WTC11 (cell line): ENCODE measurements around the gene ELAVL1. TPM values are rescaled to one million over a fixed set of nuclear protein-coding genes. Genes with fewer than 3 reads are reported as not detected.
"Not testable (repeated sequence)": the region's sequence is repeated elsewhere in the genome, so short reads cannot be mapped to it uniquely, and the experiment has no call there.

Source experiments
- ATAC-seq: fragments of 200-7000 bp; cut with Tn5 transposase; 2 replicates; pipeline ENCODE4 v1.10.0; 2021; ENCODE audit warnings: mild to moderate bottlenecking, moderate library complexity
- CTCF ChIA-PET: fragments of 300-600 bp; sonication (Branson Sonifier 250); formaldehyde crosslinking; loops from one replicate; lab custom pipeline; 2021; ENCODE audit warnings: antibody characterized with exemption; lab: Charles Lee
- POLR2A ChIA-PET: fragments of 350-600 bp; sonication (Branson Sonifier 250); formaldehyde crosslinking; loops from one replicate; lab custom pipeline; 2021; ENCODE audit warnings: antibody characterized with exemption; lab: Charles Lee
- DNase-seq: peaks from one replicate; pipeline ENCODE4 v3.0.0; 2021; ENCODE audit warnings: low spot score
- H3K27ac Mint-ChIP-seq: 2 replicates; pipeline ENCODE4 v1.8.0; 2021; ENCODE audit warnings: mixed read lengths
- H3K27me3 Mint-ChIP-seq: 2 replicates; pipeline ENCODE4 v1.8.0; 2021; ENCODE audit warnings: low read depth, mild to moderate bottlenecking, moderate library complexity, mixed read lengths
- H3K36me3 Mint-ChIP-seq: 2 replicates; pipeline ENCODE4 v1.8.0; 2021; ENCODE audit warnings: mixed read lengths
- H3K4me1 Mint-ChIP-seq: 2 replicates; pipeline ENCODE4 v1.8.0; 2022; ENCODE audit warnings: mixed read lengths
- H3K4me3 Mint-ChIP-seq: 2 replicates; pipeline ENCODE4 v1.8.0; 2021; ENCODE audit warnings: mild to moderate bottlenecking, moderate library complexity, mixed read lengths
- H3K9me3 Mint-ChIP-seq: 2 replicates; pipeline ENCODE4 v1.8.0; 2021; ENCODE audit warnings: mixed read lengths
- CREB1 ChIP-seq: sonication (generic); formaldehyde crosslinking; IDR thresholded peaks from 2 replicates; pipeline ENCODE4 v1.8.0; 2023; ENCODE audit warnings: mild to moderate bottlenecking, missing genetic modification reagents
- FOXJ3 ChIP-seq: sonication (generic); formaldehyde crosslinking; IDR thresholded peaks from 2 replicates; pipeline ENCODE4 v1.9.0; 2021; ENCODE audit warnings: missing genetic modification reagents, mild to moderate bottlenecking, borderline replicate concordance
- FOXK1 ChIP-seq: sonication (generic); formaldehyde crosslinking; IDR thresholded peaks from 2 replicates; pipeline ENCODE4 v1.8.0; 2022; ENCODE audit warnings: mild to moderate bottlenecking, moderate library complexity, missing genetic modification reagents
- FOXP1 ChIP-seq: sonication (generic); formaldehyde crosslinking; IDR thresholded peaks from 2 replicates; pipeline ENCODE4 v1.8.0; 2022; ENCODE audit warnings: missing genetic modification reagents, mild to moderate bottlenecking, moderate library complexity, borderline replicate concordance
- MXD4 ChIP-seq: fragments of 250-450 bp; sonication (Bioruptor Pico); IDR thresholded peaks from 2 replicates; pipeline ENCODE4 v1.8.0; 2021; ENCODE audit warnings: mild to moderate bottlenecking, moderate library complexity, borderline replicate concordance
- NR1H2 ChIP-seq: sonication (generic); formaldehyde crosslinking; IDR thresholded peaks from 2 replicates; pipeline ENCODE4 v1.9.0; 2021; ENCODE audit warnings: mild to moderate bottlenecking, moderate library complexity, missing genetic modification reagents
- NR3C1 ChIP-seq: sonication (generic); formaldehyde crosslinking; conservative IDR thresholded peaks from 2 replicates; pipeline ENCODE4 v1.8.1; 2023; ENCODE audit warnings: low read depth, mild to moderate bottlenecking, missing genetic modification reagents
- RELA ChIP-seq: sonication (generic); formaldehyde crosslinking; IDR thresholded peaks from 2 replicates; pipeline ENCODE4 v1.8.1; 2022; ENCODE audit warnings: missing genetic modification reagents, mild to moderate bottlenecking, borderline replicate concordance
- SMAD3 ChIP-seq: sonication (generic); formaldehyde crosslinking; IDR thresholded peaks from 2 replicates; pipeline ENCODE4 v1.8.0; 2022; ENCODE audit warnings: missing genetic modification reagents, mild to moderate bottlenecking, borderline replicate concordance
- SOX15 ChIP-seq: fragments of 250-450 bp; sonication (Bioruptor Pico); IDR thresholded peaks from 2 replicates; pipeline ENCODE4 v1.9.0; 2021; ENCODE audit warnings: mild to moderate bottlenecking
- TCF7 ChIP-seq: sonication (generic); formaldehyde crosslinking; IDR thresholded peaks from 2 replicates; pipeline ENCODE4 v1.8.0; 2022; ENCODE audit warnings: mild to moderate bottlenecking, low read depth, missing genetic modification reagents, moderate library complexity
- TP53 ChIP-seq: sonication (generic); formaldehyde crosslinking; IDR thresholded peaks from 2 replicates; pipeline ENCODE4 v1.8.1; 2023; ENCODE audit warnings: mild to moderate bottlenecking, missing genetic modification reagents
- ZBTB21 ChIP-seq: sonication (generic); formaldehyde crosslinking; IDR thresholded peaks from 2 replicates; pipeline ENCODE4 v1.8.1; 2023; ENCODE audit warnings: mild to moderate bottlenecking, missing genetic modification reagents, borderline replicate concordance
- ZNF121 ChIP-seq: sonication (generic); formaldehyde crosslinking; IDR thresholded peaks from 2 replicates; pipeline ENCODE4 v1.8.0; 2023; ENCODE audit warnings: missing genetic modification reagents
- ZNF416 ChIP-seq: fragments of 250-450 bp; sonication (Bioruptor Pico); IDR thresholded peaks from 2 replicates; pipeline ENCODE4 v1.9.0; 2021; ENCODE audit warnings: mild to moderate bottlenecking, inconsistent platforms
- ZNF423 ChIP-seq: fragments of 250-450 bp; sonication (Bioruptor Pico); IDR thresholded peaks from 2 replicates; pipeline ENCODE4 v2.1.2; 2022; ENCODE audit warnings: mild to moderate bottlenecking, moderate library complexity
- total RNA-seq: library from RNA; stranded (reverse); gene quantifications from 3 replicates; pipeline ENCODE4 v1.2.3, GENCODE V29; 2021
- TF ChIP-seq, protein P1 (sequence below): sonication (generic); formaldehyde crosslinking; IDR thresholded peaks from 2 replicates; pipeline ENCODE4 v1.8.0; 2022; ENCODE audit warnings: mild to moderate bottlenecking, missing genetic modification reagents
- TF ChIP-seq, protein P2 (sequence below): sonication (generic); formaldehyde crosslinking; IDR thresholded peaks from 2 replicates; pipeline ENCODE4 v1.8.1; 2023; ENCODE audit warnings: mild to moderate bottlenecking, missing genetic modification reagents, moderate library complexity
- TF ChIP-seq, protein P3 (sequence below): fragments of 250-450 bp; sonication (Bioruptor Pico); conservative IDR thresholded peaks from 2 replicates; pipeline ENCODE4 v1.9.0; 2021; ENCODE audit warnings: mild to moderate bottlenecking
- TF ChIP-seq, protein P4 (sequence below): sonication (generic); formaldehyde crosslinking; IDR thresholded peaks from 2 replicates; pipeline ENCODE4 v1.8.1; 2023; ENCODE audit warnings: mild to moderate bottlenecking, missing genetic modification reagents, moderate library complexity
- TF ChIP-seq, protein P5 (sequence below): fragments of 250-450 bp; sonication (Bioruptor Pico); IDR thresholded peaks from 2 replicates; pipeline ENCODE4 v1.8.0; 2021; ENCODE audit warnings: mild to moderate bottlenecking
- TF ChIP-seq, protein P6 (sequence below): fragments of 250-450 bp; sonication (Bioruptor Pico); IDR thresholded peaks from 2 replicates; pipeline ENCODE4 v1.9.0; 2021; ENCODE audit warnings: mild to moderate bottlenecking

ELAVL1 gene
- total RNA-seq, 1 experiment from 2014 or later, result 160 TPM

DNA sequence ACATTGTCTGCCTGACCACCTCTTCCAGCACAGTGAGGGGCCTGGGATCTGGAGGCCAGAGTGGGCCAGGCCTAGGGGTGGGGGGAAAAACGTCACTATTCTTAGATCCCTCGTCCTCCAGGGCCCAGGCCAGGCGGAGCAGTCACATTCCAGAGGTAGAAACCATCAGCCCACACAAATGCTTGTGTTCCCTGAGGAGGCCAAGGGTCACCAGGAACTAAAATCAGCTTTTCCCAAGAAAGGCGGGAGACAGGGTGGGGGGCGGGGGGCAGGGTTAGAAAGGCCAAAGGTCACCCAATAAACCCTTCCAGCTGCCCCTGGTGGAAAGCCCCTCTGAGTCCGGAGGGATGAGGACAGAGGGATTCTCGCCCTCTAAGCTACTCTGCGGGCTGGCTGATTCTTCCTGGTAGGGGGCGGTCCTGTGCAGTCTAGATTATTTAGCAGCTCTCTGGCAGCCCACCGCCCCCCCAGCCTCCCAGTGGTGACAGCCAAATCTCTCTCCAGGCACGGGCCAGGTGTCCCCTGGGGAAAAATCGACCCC, 23.6 kb upstream of the ELAVL1 start (continued):
- TF ChIP-seq FOXP1, result no peak

DNA sequence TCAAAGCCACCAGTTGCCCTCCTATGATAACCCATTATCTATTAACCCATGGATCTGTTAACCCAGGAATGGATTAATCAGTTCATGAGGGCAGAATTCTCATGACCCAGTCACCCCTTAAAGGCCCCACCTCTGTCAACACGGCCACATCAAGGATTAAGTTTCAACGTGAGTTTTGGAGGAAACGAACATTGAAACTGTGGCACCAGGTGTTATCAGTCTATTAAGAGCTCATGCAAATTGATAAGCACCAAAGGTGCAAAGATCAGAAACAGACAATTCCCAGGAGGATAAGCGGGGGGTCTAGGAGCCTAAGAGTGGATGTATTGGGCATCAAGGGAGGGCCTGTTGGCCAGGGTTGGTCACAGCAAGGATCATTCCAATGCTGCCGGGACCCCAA, 19.9 kb upstream of the ELAVL1 start:
- ChIA-PET CTCF (interaction anchor here (1.6 kb wide), 1 partner anchor 23 kb away, joined by 6 read pairs; no protein-coding TSS in a partner anchor), POLR2A (no interaction called here)
- DNase-seq (no peak), ATAC-seq (no peak)
- H3K36me3 Mint-ChIP-seq, result no peaks in the 10 kb centered on the region
- peaks cover 9% of the 10 kb centered on the region for H3K4me1 Mint-ChIP-seq
- TF ChIP-seq NR1H2 (CRISPR knock-in tag) (no peak), ZNF121 (no peak), CREB1 (CRISPR knock-in tag) (no peak), TCF7 (CRISPR knock-in tag) (no peak), ZNF423 (CRISPR knock-in tag) (no peak), ZNF416 (CRISPR knock-in tag) (no peak), FOXP1 (no peak), ZBTB21 (CRISPR knock-in tag) (no peak), TP53 (no peak), RELA (CRISPR knock-in tag) (no peak), MXD4 (CRISPR knock-in tag) (no peak), SOX15 (CRISPR knock-in tag) (no peak)
- TF ChIP-seq, protein P1, sequence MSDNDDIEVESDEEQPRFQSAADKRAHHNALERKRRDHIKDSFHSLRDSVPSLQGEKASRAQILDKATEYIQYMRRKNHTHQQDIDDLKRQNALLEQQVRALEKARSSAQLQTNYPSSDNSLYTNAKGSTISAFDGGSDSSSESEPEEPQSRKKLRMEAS (CRISPR knock-in tag), result no peak
- TF ChIP-seq, protein P2, sequence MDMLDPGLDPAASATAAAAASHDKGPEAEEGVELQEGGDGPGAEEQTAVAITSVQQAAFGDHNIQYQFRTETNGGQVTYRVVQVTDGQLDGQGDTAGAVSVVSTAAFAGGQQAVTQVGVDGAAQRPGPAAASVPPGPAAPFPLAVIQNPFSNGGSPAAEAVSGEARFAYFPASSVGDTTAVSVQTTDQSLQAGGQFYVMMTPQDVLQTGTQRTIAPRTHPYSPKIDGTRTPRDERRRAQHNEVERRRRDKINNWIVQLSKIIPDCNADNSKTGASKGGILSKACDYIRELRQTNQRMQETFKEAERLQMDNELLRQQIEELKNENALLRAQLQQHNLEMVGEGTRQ (CRISPR knock-in tag), result no peak
- H3K27ac Mint-ChIP-seq, result no peak overlapping the region
- H3K9me3 Mint-ChIP-seq, result no peaks in the 10 kb centered on the region
- no peak overlapping the region for H3K4me3 Mint-ChIP-seq
- no peaks in the 10 kb centered on the region for H3K27me3 Mint-ChIP-seq

DNA sequence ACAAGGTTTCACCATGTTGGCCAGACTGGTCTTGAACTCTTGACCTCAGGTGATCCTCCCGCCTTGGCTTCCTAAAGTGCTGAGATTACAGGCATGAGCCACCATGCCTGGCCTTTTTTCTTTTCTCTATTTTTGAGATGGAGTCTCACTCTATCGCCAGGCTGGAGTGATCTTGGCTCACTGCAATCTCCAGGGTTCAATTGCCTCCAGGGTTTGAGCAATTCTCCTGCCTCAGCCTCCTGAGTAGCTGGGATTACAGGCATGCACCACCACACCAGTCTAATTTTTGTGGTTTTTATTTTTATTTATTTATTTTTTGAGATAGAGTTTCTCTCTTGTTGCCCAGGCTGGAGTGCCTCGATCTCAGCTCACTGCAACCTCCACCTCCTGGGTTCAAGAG, 18.8 kb upstream of the ELAVL1 start:
- CTCF ChIA-PET, result interaction anchor here (1.2 kb wide), 1 partner anchor 53 kb away, joined by 3 read pairs; no protein-coding TSS in a partner anchor
- POLR2A ChIA-PET, result not testable (repeated sequence)

DNA sequence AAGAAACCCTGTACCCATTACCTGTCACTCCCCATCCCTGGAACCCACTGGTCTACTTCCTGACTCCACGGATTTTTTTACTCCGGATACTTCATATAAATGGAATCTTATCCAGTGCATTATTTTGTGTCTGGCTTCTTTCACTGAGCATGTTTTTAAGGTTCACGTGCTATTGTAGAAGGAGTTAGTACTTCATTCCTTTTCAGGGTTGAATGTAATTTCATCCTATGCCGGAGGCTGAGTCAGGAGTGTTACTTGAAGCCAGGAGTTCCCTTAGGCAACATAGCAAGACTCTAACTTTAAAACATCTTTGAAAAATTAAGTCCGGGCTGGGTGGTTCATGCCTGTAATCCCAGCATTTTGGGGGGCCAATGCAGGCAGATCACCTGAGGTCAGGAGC, 17.9 kb upstream of the ELAVL1 start:
- H3K4me3 Mint-ChIP-seq, result no peak overlapping the region
- H3K9me3 Mint-ChIP-seq, result no peaks in the 10 kb centered on the region
- no peaks in the 10 kb centered on the region for H3K27me3 Mint-ChIP-seq
- POLR2A ChIA-PET, result no interaction called here
- CTCF ChIA-PET, result interaction anchor here (1.2 kb wide), 1 partner anchor 52 kb away, joined by 3 read pairs; no protein-coding TSS in a partner anchor
- ATAC-seq (no peak), DNase-seq (no peak)
- H3K36me3 Mint-ChIP-seq, result no peaks in the 10 kb centered on the region
- no peak overlapping the region for H3K27ac Mint-ChIP-seq
- H3K4me1 Mint-ChIP-seq, result no peaks in the 10 kb centered on the region
- no peak for TF ChIP-seq NR3C1 (CRISPR knock-in tag)
- no peak for TF ChIP-seq FOXK1
- TF ChIP-seq, protein P3, sequence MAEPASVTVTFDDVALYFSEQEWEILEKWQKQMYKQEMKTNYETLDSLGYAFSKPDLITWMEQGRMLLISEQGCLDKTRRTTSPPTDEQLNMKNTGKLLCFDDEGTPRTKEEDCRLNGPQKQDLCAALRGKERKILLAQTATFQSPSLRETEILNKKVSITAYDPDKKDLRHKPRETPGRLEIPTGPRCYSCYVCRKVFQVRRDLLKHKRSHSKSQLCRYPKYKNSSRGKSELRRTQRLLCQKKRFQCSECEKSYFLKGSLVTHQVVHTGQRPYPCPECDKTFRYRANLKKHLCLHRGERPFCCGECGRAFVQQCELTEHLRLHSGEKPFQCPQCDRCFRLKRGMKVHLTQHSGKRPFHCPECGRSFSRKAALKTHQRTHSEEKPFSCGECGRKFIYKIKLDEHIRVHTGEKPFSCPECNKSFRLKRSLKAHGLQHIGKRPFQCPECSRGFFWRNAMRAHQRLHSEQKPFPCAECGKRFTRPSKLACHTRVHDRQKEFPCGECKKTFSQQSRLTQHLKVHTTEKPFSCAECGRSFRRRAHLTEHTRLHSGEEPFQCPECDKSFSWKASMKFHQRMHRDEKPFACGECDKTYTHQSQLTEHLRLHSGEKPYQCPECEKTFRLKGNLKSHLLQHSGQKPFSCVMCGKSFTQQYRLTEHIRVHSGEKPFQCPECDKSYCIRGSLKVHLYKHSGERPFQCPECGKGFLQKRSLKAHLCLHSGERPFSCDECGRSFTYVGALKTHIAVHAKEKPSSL (CRISPR knock-in tag), result no peak
- TF ChIP-seq, protein P4, sequence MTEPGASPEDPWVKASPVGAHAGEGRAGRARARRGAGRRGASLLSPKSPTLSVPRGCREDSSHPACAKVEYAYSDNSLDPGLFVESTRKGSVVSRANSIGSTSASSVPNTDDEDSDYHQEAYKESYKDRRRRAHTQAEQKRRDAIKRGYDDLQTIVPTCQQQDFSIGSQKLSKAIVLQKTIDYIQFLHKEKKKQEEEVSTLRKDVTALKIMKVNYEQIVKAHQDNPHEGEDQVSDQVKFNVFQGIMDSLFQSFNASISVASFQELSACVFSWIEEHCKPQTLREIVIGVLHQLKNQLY (CRISPR knock-in tag), result no peak
- TF ChIP-seq TCF7 (CRISPR knock-in tag), result no peak
- no peak for TF ChIP-seq SMAD3 (CRISPR knock-in tag)
- no peak for TF ChIP-seq FOXJ3
- TF ChIP-seq, protein P5, sequence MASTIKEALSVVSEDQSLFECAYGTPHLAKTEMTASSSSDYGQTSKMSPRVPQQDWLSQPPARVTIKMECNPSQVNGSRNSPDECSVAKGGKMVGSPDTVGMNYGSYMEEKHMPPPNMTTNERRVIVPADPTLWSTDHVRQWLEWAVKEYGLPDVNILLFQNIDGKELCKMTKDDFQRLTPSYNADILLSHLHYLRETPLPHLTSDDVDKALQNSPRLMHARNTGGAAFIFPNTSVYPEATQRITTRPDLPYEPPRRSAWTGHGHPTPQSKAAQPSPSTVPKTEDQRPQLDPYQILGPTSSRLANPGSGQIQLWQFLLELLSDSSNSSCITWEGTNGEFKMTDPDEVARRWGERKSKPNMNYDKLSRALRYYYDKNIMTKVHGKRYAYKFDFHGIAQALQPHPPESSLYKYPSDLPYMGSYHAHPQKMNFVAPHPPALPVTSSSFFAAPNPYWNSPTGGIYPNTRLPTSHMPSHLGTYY, result no peak
- TF ChIP-seq, protein P6, sequence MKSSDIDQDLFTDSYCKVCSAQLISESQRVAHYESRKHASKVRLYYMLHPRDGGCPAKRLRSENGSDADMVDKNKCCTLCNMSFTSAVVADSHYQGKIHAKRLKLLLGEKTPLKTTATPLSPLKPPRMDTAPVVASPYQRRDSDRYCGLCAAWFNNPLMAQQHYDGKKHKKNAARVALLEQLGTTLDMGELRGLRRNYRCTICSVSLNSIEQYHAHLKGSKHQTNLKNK (CRISPR knock-in tag), result no peak
- TF ChIP-seq, all 79 proteins: peak for 0

More for the DNA sequence above, 18.8 kb upstream of the ELAVL1 start:
- not testable (repeated sequence) for H3K9me3 Mint-ChIP-seq, H3K4me1 Mint-ChIP-seq, ATAC-seq, DNase-seq, H3K4me3 Mint-ChIP-seq, H3K27ac Mint-ChIP-seq, H3K27me3 Mint-ChIP-seq, H3K36me3 Mint-ChIP-seq
